ELF-1 (cell line): ENCODE results near the gene CACNA1I.

Experiments used
- DNase-seq: peaks from one replicate; pipeline ENCODE4 v3.0.0-alpha.2; 2016; ENCODE audit warnings: low read depth, low spot score

Gene CACNA1I

DNA sequence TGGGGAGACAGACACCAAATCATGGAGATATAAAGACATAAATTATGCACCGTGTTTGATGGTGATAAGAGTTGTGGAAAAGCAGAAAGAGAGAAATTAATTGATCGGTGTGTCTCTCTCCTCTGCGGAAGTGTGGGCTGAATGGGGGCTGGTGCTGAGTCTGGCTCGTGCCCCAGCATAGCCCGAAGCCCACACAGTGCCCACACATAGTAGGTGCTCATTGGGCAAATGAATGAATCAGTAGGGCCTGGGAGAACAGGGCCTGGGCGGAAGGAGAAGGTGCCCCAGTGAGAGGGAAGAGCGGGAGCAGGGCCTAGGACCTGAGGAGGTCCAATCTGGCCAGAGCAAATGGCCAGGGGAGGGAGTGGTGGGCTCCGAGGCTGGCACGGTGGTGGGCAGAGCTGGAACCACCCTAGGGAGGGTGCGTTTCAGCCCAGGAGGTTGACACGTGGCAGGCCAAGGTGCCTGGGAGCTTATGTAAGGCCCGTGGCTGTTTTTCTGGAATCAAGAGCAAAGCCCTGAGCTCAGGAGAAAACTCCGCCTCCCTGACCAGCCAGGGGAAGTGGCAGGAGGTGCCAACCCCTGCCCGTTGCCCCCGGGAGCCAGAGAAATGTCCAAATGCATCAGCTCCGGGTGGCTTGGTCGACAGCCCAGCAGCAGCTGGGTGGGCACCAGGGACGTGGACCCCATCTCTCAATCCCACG, 2.1 kb upstream of the CACNA1I start:
- no peak for DNase-seq

GRCh38 chr22:39569066-39569465, 1.5 kb upstream of the CACNA1I start:
- no peak for DNase-seq

GRCh38 chr22:39570226-39570625, 327 bp upstream of the CACNA1I start:
- no peak for DNase-seq

DNA sequence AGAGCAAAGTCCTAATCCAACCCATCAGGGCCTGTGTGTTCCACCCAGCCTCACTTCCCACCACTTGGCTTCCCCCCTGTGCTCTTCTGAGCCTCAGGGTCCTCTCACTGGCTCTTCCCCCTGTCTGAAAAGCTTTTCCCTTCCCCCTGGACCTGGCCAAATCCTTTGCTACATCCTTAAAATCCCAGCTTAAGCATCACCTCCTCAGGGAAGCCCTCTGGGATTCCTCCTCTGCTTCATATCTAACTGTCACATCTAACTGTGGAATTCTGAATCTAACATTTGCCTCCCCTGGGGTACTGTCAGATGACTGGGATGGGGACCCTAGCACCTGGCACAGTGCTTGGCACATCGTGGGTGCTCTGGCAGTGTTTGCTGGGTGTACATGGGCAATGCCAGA, 985 bp downstream of the CACNA1I start:
- no peak for DNase-seq

DNA sequence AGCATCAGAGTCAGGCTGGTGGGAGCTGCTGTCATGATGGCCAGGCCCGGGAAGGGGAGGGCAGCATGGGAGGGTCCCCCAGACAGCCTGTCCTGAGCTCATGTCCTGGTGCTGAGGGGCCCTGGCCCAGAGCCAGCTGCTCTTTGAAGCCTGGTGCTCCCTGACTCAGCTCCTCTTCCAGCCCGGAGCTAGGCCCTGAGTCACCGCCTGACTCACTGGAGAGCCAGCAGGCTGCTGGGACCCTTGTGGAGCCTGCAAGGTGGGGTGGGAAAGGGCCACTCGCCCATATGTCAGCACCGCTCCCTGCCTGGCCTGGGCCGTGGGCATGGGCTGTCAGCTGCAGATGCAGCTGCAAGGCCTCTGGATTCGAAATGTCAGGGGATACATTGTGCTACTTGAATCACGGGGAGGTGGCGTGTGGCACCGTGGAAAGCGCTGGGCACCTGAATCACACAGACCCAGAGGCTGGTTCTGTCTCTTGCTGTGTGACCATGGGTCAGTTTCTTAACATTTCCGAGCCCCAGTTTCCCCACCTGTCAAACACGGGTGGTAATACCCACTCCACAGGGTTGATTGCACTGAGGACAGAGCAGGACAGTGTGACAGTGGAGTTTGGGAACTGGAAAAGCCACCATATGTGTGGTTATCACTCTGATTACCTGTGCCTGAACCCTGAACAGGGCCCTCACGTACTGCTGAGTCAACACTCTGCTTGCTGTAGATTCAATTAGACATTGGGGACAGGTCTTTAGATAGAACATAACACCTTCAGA, 4.4 kb downstream of the CACNA1I start:
- DNase-seq: peak; percentile 61

- no peak for DNase-seq
Observed at GRCh38 chr22:39575552-39575825, 4.9 kb downstream of the CACNA1I start.

DNA sequence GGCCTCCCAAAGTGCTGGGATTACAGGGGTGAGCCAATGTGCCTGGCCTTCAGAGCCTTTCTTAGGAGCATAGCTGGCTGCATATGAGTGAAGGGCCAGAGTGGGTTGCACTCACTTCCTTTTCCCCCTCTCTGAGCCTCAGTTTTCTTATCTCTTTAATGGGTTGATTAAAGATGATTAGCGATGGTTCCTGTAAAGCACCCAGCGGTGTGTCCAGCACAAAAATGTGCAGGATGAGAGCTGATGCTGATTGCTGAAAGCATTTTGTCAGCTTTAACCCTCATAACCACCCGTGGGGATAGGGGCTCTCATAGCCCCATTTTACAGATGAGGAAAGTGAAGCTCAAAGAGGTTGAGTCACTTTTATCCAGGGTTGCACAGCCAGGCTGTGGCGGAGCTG, 5.5 kb downstream of the CACNA1I start:
- DNase-seq: no peak

DNA sequence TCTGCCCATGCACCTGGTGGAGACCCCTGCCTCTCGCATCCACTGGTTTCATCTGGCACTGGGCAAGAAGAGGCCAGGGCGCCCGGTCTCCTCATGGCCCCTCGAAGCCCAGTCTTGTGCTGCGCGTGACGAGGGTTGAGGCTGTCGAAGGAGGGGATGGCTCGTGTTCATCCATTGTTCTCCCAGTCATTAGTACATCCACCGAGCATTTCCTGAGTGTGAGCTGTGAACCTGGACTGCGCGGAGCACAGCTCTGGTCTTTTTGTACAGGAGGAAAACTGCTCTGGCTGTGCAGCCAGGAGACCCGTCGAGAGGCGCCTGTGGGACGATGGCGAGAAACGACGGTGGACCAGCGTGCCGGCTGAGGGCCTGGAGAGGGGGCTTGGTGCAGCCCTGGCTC, 6.8 kb downstream of the CACNA1I start:
- no peak for DNase-seq

- no peak for DNase-seq
Observed at GRCh38 chr22:39577900-39578299, 7.3 kb downstream of the CACNA1I start.

DNA sequence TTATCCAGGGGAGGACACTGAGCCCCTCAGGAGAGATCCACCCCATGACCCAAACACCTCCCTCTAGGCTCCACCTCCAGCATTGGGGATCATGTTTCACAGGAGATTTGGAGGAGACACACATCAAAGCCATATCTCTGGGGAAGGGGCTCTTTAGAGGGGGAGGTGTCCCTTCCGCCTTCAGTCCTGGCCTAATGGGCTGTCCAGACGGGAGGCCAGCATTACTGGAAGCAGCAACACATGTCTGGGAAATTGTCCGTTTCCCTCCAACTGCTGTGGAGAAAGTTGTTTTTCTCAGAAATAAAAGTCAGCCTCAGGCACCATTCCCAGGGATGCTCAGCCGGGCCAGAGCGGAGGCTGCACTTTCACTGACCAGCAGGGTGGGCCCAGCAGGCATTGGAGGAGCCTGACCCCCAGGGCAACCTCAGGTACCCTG, 9.5 kb downstream of the CACNA1I start:
- no peak for DNase-seq

GRCh38 chr22:39580795-39581194, 10.2 kb downstream of the CACNA1I start:
- no peak for DNase-seq

DNA sequence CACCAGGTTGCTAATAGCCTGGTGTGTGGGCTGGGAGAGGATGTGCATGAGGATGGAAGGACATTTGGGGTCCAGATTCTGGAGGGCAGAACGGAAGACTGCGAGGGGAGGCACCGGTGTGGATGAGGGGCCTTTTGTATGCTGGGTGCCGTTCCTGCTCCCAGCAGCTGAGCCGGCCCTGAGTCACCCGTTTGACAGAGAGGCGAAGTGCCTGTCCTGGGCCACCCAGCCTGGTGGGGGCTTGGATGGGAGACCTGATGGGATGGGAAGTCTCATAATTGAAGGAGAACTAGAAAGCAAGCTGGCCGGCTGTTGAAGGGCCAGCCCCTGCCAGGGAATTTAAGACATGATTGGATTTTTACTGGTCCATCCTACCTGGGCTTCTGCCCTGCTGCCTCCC, 10.8 kb downstream of the CACNA1I start:
- no peak for DNase-seq

DNA sequence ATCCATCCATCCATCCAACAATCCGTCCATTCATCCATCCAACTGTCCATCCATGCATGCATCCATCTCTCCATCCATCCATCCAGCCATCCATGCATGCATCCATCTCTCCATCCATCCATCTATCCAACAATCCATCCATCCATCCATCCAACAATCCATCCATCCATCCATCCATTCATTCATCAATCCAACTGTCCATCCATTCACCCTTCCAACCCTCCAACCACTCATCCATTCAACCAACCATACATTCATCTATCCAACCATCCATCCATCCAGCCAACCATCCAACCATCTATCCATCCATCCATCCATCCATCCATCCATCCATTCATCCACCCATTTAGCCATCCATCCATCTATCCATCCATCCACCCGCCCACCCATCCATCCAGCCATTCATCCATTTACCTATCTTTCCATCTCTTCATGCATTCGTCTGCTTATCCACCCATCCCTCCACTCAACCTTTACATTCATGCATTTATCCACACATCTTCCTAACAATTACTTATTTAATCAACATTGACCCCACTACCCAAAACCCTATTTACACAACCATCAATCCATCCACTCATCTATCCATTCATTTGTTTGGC, 12.6 kb downstream of the CACNA1I start:
- no peak for DNase-seq

GRCh38 chr22:39589875-39590274, 19.3 kb downstream of the CACNA1I start:
- DNase-seq: no peak

DNA sequence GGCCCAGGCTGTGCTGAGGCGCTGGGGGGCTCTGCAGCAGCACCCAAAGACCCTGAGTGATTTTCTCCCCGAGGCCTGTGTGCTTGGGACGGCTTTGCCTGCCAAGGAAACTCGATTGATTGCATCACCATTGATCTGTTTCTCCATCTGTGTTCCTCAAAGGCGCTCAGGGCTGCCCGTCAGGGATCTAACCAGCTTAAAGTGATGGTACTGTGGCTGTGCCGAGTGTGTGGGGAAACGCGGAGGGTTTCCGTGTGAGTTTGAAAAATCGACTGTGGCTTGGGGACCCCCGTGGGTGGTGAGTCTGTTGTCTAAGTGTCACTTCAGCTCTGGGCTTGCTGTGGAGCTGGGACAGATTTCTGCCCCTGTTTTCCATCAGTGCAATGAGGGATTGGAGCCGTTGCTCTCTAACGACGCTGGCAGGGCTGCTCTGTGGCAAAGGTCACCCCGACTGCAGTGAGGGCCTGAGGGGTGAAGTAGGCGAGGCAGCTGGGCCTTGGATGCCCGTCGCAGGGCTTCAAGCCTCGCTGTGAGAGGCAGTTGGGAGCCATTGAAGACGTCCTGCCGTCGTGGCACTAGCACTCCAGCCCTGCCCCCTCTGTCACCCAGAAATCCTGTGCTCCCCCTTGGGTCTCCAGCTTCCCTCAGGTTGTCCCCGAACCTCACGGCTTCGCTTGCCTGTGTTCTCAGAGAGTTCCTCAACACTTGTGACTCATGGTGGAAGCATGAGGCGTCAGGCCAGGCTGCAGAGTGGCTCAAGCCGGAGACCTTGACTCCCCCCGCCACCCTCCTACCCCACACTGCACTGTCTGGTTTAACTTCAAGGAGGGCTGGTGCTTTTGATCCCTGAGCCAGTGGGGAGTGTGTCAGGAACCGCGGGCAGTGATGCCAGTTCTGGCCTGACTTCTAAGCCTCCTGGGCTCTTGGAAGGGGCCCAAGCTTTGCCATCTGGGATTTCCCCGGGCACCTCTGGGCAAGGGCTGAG, 21.8 kb downstream of the CACNA1I start:
- peak; percentile 59 for DNase-seq

DNA sequence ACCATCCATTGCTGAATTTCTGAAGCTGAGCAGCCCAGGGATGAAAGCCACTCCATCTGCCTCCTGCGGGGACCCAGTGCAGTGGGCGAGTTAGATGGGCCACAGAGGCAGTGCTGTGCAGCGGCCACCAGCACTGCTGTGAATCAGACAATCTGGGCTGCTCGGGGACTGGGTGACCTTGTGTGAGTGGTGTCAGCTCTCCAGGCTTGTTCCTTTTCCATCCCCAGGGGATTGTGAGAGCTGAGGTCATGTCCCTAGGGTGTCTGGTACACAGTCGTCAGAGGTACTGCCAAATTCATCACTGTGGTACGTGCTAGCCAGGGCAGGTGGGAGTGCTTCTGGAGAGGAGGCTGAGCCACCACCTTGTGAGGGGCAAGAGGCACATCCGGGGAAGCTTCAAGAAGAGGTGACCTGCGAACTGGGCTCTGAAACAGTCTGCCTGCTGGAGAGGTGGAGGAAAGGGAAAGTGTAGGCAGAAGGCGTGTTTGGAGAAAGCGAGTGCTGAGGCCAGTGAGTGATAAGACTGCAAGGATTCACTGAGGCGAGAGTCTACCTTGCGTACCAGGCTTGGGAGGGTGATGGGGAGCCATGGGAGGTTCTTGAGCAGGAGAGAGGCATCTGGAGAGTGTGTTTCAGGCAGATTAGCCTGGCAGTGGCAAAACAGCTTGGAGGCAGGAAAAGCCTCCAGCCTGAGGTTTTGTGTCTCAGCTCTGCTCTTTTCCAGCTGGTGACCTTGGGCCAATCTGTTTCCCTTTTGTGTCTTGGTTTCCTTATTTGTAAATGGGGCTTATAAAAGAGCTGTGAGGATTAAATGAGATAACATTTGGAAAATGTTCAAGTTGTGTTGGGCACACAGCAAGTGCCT, 22.7 kb downstream of the CACNA1I start:
- no peak for DNase-seq

- DNase-seq: no peak
Observed at GRCh38 chr22:39593931-39594285, 23.4 kb downstream of the CACNA1I start.

- DNase-seq: peak; percentile 31
Observed at GRCh38 chr22:39594411-39594810, 23.9 kb downstream of the CACNA1I start.

DNA sequence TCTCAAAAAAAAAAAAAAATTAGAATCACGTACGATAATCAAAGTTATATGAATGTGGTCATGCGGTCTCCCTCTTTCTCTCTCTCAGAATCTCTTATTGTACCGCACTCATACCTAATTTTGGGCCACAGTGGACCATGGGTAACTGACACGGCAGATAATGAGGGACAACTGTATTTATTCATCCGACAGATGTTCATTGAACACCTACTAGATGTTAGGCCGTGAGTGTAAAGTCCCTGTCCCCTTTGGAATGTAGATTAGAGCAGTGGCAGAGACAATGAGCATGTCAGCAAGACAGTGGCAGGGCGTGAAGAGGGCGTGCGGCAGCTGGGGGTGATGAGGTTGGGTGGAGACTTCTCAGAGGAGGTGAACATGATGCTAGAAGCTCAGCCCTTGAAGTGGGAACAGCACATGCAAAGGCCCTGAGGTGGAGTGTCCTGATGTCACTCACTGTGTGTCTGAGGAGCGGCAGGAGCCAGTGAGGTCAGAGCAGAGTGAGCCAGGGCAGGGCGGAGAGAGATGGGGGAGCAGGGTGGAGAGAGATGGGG, 25.1 kb downstream of the CACNA1I start:
- no peak for DNase-seq

DNA sequence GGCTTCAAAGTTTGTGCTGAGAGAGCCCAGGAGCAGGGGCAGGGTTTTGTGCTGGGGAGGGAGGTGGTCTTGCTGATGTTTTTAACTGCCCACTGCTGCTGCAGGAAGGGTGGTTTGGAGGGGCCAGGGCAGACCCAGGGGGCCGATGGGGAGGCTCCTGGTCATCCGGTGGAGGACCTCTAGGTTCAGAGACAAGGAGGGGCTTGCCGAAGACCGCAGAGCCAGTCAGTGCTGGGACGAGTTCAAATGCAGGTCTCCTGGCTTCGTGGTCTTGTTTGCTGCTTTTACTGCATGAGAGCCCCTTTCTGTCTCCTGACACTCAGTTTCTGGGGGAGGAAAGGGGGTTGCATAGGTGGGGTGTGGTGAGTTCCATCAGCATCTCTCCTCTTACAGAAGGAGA, 26.0 kb downstream of the CACNA1I start:
- DNase-seq: no peak
